ENCODE results near the gene RFX4.

- TF ChIP-seq EZH2 (IDR thresholded peaks at IDR 0.05) (no peak), CTCF (IDR thresholded peaks at IDR 0.05) (no peak)
These were observed 9.6 kb upstream of the RFX4 start for GRCh38 chr12:106573239-106573638.

Data from neural progenitor cell (in vitro differentiated cells).